Sigmoid colon (tissue), 4 donors: ENCODE results near the gene SLC28A1.

Source experiments
- CTCF ChIP-seq, 4 experiments: fragments of 450-650 bp in 3 of 4; fragments of 200-600 bp in 1 of 4; IDR thresholded peaks; one replicate each; pipeline ENCODE4 v1.5.1; 2016 to 2019; ENCODE audit warnings: antibody characterized with exemption in 4 of 4, mild to moderate bottlenecking in 3 of 4, moderate library complexity in 2 of 4
- EP300 ChIP-seq, 4 donors: sonication (generic); formaldehyde crosslinking; IDR thresholded peaks; one replicate each; pipeline ENCODE4 v1.6.1; 2017; ENCODE audit warnings: antibody characterized with exemption in 4 of 4
- POLR2A ChIP-seq, 2 donors: fragments of 450-650 bp; IDR thresholded peaks; one replicate each; pipeline ENCODE4 v1.6.1; 2016; ENCODE audit warnings: antibody characterized with exemption in 2 of 2, mild to moderate bottlenecking in 2 of 2, moderate library complexity in 2 of 2

DNA sequence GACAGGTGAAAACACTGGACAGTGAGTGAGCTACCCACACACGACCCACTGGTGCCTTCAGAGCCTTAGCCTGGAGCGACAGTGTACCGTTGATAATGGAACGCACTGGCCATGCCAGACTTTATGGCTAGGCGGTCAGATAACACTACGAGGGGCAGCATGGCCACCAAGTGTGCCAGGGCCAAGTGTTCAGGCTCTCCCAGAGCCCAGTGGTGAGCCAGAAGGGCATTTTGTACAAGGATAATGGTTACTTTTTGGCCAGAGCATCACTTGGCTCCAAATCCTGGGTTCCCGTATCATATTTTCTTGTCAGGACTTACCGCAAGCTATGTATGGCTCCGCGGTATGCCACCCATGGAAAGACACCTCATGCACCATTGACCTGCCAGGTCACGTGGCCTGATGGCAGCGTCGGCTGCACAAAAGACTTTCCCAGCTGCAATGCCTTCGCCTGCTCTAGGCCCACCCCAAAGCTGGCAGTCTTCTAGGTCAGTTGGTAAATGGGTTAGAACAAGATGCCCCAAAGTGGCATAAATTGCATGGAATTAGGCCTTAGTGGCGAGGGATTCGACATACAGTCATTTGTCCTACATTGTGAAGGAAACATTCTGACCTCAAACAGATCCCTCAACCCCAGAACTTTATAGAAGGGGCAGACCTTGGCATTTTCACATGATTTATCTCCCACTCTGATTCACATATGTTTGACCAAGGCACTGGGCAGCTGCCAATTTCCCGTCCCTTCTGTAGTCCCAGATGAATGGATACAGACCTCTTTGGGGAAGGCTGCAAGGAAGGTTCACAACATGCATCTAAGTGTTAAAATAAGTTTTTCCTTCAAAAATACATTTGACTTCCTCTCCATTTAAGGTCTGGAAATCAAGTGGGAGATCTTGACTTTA is 12.2 kb upstream of the SLC28A1 start:
- TF ChIP-seq POLR2A (IDR thresholded peaks at IDR 0.05): no peak
- no peak for TF ChIP-seq CTCF (IDR thresholded peaks at IDR 0.05)
- TF ChIP-seq EP300 (IDR thresholded peaks at IDR 0.05): no peak
